Activated CD4-positive, alpha-beta T cell treated with anti-CD3 and anti-CD28 coated beads, Interleukin-2, amount 50 U/mL, for 1 hour (primary cell): ENCODE results near the gene AGBL1.

ENCODE experiments used
- DNase-seq: peaks from one replicate; pipeline ENCODE4 v3.0.0-alpha.2; 2020

The AGBL1 gene

GRCh38 chr15:86540840-86541467 lies 461.3 kb downstream of the AGBL1 start:
- no peak for DNase-seq

DNA sequence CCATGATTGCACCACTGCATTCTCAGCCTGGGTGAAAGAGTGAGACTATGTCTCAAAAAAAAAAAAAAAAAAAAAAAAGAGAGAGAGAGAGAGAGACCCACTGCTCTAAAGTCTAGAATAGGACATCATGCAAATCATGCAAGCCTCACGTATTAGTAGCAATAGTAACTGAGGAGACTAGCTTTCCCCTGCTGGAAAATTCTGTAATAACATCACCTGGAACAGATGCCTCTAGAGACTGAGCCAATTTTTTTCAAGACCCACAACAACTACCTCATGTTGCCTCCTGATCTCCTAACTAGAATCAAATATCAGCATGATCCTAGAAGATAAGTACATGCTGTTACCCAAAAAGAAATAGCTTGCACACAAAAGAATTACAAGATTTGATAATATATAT lies 461.9 kb downstream of the AGBL1 start:
- no peak for DNase-seq

GRCh38 chr15:86550075-86550474 lies 470.4 kb downstream of the AGBL1 start:
- DNase-seq: no peak

DNA sequence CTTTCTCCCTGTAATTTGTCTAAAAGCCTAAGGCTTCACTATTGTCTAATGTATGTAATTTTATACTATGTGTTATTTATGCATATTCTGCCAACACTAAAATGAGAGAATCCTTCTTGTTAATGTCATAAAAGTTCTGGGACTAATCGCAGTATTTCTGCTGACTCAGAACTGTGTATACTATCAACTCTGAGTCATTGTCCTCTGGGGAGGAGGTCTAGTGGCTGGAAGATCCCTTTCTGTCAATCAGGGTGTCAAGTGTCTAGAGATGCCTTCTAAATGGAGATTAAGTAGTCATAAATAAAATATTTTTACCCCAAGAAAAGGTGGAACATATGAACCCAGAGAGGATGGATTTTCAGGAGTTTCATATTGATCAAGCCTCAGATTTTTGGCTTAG lies 473.4 kb downstream of the AGBL1 start:
- no peak for DNase-seq

GRCh38 chr15:86555098-86555497 lies 475.4 kb downstream of the AGBL1 start:
- no peak for DNase-seq

- DNase-seq: no peak
These were observed 476.3 kb downstream of the AGBL1 start for GRCh38 chr15:86555939-86556338.

- DNase-seq: no peak
These were observed 476.8 kb downstream of the AGBL1 start for GRCh38 chr15:86556396-86557017.

- DNase-seq: no peak
These were observed 477.4 kb downstream of the AGBL1 start for GRCh38 chr15:86557018-86557550.

DNA sequence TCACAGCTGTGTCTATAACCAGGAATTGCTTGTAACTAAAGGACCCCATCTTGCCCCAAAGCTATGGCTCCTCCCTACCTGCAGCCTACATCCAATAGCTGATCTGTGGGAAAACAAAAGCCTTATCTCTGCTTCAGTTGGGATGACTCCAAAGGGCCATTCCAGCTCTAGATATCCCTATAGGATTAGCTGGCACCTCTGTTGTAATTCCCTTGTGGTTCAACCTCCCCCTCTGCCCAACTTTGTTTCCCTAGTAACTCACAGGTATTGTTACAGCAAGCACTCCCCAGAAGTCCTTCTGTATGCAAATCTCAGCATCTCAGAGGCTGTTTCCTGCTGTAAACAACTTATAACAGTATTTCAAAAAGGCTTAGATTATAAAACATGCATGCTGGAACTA lies 478.6 kb downstream of the AGBL1 start:
- DNase-seq: no peak

- no peak for DNase-seq
These were observed 479.0 kb downstream of the AGBL1 start for GRCh38 chr15:86558686-86559085.

GRCh38 chr15:86568378-86568777 lies 488.7 kb downstream of the AGBL1 start:
- DNase-seq: no peak

GRCh38 chr15:86570738-86571137 lies 491.1 kb downstream of the AGBL1 start:
- no peak for DNase-seq

GRCh38 chr15:86571873-86572272 lies 492.2 kb downstream of the AGBL1 start:
- DNase-seq: no peak

DNA sequence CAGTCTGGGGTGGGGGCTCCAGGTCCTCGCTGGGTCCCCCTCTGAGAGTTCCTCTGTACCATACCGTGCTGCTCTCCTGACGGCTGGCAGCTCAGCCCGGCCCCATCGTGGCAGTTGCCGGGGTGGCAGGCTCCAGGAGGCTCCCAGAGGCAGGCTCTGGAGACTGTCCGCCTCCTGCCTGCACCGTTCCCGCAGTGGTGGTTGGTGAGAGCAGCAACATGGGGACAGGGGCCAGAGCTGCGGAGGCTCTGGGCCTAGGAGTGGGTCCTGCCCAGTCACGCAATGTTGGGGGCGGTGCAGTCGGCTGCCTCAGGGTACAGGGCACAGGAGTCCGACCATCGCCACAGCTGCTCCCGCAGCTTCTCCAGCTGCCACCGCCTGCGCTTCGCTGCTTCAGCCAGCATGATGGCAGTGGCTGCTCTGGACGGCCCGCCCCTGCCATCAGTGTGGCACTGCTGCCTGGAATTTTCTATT lies 492.7 kb downstream of the AGBL1 start:
- DNase-seq: no peak

DNA sequence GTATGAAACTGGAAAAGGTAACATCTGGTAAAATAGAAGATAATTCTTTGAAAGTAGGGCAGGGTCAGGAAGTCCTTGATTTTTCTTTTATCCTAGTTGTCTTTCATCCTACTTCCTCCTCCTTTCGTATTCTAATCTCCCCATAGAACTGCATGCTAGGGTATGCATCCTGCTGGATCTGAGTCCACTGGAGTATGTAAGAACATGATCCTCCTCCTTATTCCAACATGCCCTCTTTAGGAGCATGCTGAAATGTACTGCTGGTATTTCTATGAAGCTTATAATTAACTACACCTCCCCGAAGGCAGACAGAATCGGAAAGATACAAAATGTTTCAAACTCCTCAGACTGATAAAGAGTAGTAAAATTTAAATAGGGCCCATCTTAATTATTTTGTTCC lies 493.8 kb downstream of the AGBL1 start:
- no peak for DNase-seq

GRCh38 chr15:86588413-86588812 lies 508.7 kb downstream of the AGBL1 start:
- DNase-seq: no peak

DNA sequence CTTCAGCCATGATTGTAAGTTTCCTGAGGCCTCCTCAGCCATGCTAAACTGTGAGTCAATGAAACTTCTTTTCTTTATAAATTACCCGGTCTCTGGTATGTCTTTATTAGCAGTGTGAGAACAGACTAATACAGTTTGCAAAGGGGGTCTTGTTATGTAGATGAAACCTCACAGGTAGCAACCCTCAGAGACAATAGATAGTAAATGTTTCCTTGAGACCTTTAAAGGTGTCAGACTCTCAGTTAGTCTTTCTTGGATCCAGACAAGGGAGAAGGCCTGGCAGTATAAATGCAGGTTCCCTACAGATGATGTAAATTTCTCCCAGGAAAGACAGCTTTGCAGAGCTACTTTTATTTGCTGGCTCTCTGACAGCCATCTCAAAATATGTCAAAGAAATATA lies 510.8 kb downstream of the AGBL1 start:
- DNase-seq: no peak

DNA sequence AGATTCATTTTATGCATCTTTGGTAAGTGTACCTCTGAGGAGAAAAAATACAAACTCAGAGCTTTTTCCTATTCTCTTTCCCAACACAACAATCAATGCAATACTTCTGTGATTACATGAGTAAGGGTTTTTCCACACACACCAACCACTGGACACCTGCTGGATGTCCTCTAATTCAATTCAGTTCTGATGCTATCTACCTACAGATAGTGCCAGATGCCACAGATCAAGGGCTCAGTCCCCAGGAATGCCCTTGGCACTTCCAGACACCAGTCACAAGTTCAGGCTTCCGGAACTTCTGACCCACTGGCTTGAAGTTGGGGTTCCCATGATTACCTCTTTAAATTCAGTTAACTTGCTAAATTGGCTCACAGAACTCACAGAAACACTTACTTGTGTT lies 511.5 kb downstream of the AGBL1 start:
- DNase-seq: no peak

DNA sequence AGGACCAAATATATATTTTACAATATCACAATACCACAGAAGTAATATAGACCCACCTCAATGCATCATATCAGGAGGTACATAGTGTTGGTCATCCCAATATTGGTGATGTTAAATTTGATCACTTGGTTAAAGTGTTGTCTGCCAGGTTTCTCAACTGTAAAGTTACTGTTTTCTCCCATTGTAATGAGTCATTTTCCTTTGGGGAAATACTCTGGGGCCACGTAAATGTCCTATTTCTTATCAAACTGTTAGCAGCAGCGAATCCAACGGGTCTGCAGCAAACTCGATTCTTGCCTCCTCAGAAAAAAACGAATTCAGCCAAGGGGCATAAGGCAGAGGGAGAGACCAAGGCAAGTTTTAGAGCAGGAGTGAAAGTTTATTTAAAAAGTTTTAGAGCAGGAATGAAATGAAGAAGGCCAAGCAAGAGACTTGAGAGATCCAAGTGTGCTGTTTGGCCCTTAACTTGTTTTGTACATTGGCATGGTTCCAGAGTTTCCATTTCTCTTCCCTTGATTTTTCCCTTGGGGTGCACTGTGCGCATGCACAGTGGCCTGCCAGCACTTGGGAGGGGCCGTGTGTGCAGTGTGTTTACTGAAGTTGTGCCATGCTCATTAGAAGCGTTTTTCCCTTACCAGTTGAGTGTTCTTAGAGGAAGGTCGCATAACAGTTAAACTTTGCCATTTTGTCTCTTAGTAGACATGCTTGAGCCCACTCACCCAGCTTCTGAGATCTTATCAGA lies 512.5 kb downstream of the AGBL1 start:
- DNase-seq: no peak

GRCh38 chr15:86595741-86596140 lies 516.1 kb downstream of the AGBL1 start:
- no peak for DNase-seq

GRCh38 chr15:86603466-86603865 lies 523.8 kb downstream of the AGBL1 start:
- no peak for DNase-seq

DNA sequence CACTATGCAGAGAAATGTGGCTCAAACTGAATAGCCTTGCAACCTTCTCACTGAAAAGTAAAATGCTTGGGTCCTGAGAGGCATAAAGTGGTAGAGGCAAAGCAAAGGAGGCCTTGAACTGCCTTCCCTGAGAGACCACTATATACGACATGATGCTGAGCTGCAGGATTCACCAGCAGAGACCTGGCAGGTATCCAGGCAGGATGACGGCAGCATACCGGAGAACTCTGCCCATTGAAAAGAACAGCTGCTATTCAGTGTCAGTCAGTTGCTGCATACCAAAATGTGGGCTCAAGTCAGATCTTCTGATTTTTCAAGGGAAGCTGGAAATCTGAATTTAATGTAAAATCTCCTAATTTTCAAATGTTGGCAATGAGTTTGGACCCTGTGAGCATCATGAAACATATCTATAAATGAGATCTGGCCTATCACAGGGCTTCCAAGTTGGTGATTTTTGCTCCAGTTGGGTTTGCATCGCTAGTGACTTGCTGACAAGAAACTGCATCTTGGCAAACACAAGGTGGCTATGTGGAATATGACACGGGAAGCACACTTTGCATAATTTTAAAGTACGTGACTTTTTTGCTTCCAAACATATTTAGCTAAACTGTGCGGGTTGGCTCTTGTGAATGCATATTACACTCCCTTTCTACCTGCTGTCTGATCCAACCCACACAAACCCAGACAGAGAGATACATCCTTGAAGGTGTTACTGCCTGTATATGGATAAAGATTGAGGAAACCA lies 529.0 kb downstream of the AGBL1 start:
- DNase-seq: no peak

GRCh38 chr15:86609275-86609674 lies 529.6 kb downstream of the AGBL1 start:
- no peak for DNase-seq
